Uterus (tissue), 2 donors: ENCODE measurements around the gene HOXA11.

Experiments
- POLR2A ChIP-seq, 2 donors: fragments of 450-650 bp; IDR thresholded peaks; one replicate each; pipeline ENCODE4 v1.6.1; 2016; ENCODE audit warnings: antibody characterized with exemption in 2 of 2, mild to moderate bottlenecking in 1 of 2, moderate library complexity in 1 of 2
- TF ChIP-seq, protein P1 (sequence below), 4 experiments: fragments of 200-600 bp in 2 of 4; fragments of 450-650 bp in 2 of 4; sonication (generic) in 2 of 4; IDR thresholded peaks; one replicate each; pipeline ENCODE4 v1.5.1; 2016 to 2019; ENCODE audit warnings: antibody characterized with exemption in 4 of 4, mild to moderate bottlenecking in 2 of 4, moderate library complexity in 1 of 4

DNA sequence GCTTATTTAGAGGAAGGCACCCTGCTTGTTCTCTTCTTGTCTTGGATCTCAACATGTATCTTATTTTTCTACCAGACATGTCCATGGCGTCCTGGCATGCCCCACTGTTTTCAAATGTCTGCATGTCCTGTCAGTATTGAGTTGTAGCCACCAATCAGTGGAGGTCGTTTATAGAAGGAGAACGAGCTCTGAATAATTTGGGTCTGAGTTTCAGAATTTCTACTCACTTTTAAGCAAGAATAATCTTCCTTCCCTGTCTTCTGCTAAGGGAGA, 17.8 kb upstream of the HOXA11 start:
- TF ChIP-seq, protein P1, sequence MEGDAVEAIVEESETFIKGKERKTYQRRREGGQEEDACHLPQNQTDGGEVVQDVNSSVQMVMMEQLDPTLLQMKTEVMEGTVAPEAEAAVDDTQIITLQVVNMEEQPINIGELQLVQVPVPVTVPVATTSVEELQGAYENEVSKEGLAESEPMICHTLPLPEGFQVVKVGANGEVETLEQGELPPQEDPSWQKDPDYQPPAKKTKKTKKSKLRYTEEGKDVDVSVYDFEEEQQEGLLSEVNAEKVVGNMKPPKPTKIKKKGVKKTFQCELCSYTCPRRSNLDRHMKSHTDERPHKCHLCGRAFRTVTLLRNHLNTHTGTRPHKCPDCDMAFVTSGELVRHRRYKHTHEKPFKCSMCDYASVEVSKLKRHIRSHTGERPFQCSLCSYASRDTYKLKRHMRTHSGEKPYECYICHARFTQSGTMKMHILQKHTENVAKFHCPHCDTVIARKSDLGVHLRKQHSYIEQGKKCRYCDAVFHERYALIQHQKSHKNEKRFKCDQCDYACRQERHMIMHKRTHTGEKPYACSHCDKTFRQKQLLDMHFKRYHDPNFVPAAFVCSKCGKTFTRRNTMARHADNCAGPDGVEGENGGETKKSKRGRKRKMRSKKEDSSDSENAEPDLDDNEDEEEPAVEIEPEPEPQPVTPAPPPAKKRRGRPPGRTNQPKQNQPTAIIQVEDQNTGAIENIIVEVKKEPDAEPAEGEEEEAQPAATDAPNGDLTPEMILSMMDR (IDR thresholded peaks at IDR 0.05): no peak
- no peak for TF ChIP-seq POLR2A (IDR thresholded peaks at IDR 0.05)
